GM21717 (cell line): ENCODE measurements around the gene CDC42EP1.
"Not testable (repeated sequence)": the region's sequence is repeated elsewhere in the genome, so short reads cannot be mapped to it uniquely, and the experiment has no call there.

Experiments
- ATAC-seq: cut with Tn5 transposase; IDR thresholded peaks from one replicate; pipeline ENCODE4 v1.9.1; 2021; ENCODE audit warnings: mild to moderate bottlenecking, moderate library complexity; ENCODE audit not compliant: unreplicated experiment

The CDC42EP1 gene

DNA sequence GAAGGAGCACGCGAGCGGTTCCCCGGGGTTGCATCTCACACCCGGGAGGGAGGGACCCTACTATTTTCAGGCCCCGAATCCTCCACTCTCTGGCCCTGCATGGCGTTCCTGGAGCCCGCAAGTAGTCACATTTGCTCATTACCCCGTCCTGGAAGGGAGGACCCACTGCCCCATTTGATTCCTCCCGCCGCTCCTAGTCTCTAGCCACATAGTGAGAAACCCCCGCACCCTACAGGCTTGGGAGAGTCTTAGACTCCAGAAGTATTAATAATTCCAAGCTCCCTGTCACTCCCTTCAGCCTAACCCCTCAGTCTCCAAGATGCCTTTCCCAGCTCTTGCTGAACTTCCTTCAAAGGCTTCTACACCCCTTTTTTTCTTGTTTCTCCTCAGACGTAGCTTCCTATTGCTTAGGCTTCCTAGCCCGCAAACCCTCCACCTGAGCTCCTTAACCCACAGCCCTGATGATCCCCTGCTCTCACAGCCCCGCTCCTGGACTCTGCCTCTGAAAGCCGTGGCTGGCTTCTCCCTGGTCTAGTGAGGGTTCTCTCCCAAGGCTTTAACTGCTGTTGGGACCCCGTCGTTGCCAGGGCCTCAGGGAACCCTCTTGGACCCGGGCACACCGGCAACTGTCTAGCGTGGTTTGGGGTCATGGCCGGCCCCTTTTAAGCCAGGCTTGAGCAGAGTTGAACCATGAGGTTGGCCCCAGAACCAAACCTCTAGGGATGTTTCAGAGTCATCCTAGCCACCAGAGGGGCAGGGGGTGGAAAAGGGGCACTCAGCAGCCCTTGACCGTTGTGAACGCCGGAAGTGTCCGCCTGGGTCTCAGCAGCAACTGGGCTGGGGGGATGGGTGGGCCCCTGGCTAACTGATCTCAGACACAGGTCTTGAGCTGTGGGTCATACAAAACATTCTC is 49.2 kb downstream of the CDC42EP1 start:
- ATAC-seq: peak; percentile 1

DNA sequence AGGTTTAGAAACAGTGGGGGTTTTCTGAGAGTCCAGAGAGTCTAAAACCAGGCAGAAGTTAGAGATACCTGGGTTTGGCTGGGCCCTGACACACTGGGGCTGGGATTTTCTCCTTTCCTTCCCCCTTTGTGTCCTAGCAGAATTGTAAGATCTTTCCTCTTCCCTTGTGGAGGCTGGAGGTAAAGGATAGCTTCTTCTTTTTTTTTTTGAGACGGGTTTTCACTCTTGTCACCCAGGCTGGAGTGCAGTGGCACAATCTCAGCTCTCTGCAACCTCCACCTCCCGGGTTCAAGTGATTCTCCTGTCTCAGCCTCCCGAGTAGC is 49.8 kb downstream of the CDC42EP1 start:
- not testable (repeated sequence) for ATAC-seq

DNA sequence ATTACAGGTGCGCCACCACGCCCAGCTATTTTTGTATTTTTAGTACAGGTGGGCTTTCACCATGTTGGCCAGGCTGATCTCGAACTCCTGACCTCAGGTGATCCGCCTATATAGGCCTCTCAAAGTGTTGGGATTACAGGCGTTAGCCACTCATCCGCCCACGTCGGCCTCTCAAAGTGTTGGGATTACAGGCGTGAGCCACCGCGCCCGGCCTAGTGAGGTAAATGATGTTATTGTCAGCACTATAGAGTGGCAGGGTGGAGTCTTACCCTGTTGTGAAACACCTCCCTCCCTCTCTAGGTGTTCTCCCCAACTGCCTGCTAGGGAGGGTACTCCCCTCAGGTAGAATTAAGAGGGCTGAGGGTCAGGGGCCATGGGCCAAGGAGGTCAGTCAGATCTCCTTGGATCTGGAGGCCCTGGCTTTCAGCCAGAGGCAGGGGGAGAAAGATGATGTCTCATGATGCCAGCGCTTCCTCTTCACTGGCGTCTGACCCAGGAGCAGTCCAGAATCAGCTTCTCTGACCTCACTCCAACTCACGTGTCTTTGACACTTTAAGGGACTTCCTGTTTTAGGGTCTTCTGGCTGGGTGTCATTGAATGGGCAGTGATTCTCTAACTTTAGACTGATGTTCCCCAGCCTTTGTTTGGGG is 50.3 kb downstream of the CDC42EP1 start:
- ATAC-seq: no peak

DNA sequence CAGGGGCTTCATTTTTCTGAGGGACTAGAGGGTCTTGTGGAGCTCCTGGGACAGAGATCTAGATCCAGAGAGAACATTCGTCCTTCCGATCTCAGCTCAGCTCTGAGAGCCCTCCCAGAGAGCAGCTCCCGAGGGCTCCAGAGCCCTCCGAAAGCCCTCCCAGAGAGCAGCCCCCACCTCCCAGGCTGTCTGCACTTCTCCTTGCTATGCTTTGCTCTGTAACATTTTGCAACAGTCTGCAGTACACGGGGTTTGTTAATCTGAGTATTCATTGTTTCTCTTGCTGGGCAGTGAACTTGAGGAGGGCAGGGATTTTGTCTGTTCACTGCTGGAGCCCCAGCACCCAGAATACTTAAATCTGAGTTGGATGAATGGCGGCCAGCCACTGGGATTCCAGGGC is 50.9 kb downstream of the CDC42EP1 start:
- ATAC-seq: no peak

DNA sequence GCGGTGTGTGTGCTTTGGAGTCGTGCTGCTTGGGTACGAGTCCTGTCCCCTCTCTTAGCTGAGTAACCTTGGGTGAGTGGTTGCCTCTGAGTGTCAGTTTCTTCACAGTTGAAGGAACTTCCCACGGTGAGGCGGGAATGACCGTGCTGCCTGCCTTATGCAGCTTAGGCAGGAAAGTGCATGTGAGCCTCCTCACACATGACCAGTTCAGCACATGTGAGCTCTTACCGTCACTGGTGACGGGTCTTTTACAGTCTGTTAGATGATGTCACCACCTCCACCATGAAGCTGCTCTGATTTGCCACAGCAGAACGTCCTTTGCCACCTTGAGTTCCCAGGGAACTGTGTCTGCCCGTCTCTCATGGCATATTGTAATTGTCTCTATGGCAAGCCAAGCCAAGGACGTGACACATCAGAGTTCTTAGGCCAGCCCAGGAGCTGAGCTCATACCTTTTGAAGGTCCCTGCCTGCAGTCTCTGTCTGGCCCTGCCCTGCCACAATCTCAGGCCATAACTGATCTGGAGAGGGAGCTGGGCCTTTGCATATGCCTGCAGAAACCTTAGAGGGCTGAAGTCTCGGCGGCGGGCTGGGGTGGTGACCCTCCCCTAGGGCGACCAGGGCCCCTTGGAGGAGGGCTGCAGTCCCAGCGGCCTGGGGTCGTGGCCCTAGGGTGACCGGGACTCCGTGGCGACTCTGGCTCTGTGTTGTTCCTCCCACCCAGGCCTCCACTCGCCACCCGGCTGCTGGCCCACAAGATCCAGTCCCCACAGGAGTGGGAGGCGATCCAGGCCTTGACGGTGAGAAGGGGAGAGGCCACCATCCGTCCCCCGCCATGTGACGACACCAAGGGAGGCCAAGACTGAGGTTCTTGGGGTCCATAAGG is 56.2 kb downstream of the CDC42EP1 start:
- ATAC-seq: no peak

DNA sequence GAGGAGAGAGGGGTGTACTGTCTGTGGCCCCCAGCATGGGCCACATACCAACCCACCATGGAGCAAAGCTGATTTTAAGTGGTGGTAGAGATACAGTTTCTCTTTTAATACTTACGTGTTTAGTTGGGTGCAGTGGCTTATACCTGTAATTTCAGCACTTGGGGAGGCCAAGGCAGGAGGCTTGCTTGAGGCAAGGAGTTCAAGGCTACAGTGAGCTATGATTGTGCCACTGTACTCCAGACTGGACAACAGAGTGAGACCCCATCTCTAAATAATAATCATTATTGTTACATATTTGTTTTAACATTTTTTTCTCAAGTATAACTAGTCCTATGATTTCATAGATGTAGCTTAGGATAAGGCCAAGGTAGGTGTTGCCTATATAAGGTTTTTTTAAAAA is 57.2 kb downstream of the CDC42EP1 start:
- ATAC-seq: no peak

DNA sequence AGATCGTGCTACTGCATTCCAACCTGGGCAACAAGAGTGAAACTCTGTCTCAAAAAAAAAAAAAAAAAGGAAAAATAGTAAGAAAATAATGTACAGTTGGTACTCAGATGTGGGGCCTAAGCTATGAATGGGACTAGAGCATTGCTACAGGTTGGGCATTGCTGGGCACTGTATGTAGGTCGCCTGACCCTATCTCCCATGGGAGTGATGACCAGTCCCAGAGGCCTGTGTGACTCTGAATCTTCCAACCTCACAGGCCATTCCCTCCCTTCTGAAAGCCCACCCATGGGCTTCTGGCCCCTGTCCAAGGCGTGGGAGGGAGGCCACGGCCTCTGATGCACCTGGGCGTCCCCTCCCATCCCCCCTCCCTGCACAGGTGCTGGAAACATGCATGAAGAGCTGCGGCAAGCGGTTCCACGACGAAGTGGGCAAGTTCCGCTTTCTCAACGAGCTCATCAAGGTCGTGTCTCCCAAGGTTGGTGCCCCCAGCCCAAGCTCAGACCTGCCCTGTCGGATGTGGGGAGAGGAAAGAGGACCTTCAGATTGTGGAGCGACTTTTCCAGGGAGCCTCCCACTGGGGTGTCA is 57.9 kb downstream of the CDC42EP1 start:
- ATAC-seq: no peak

DNA sequence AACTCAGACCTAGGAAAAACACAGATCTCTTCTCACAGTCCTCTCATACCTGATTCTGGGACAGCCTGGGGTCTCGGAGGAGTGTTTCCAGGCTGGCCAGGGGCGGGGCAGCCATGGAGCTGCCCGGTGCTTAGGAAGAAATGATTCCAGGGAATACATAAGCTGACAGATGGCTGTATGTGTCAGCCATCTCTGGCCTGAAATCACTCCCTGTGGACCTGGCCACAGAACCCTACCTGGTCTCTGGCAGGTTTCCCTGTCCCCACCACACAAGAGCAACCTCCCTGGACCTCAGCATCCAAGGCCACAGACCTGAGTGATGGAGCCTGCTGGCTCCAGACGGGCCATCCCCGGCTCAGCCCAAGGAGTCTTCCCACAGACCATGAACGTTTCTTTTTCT is 58.4 kb downstream of the CDC42EP1 start:
- ATAC-seq: no peak
